GM20000 (cell line): ENCODE results near the gene COL9A2.

Experiments
- DNase-seq: peaks from one replicate; pipeline ENCODE4 v3.0.0; 2012; ENCODE audit warnings: low spot score
- TF ChIP-seq, protein P1 (sequence below): IDR thresholded peaks from 2 replicates; pipeline ENCODE4 v1.5.1; 2012; ENCODE audit warnings: mild to moderate bottlenecking, control low read depth; ENCODE audit errors: extremely low read depth, missing control alignments

The COL9A2 gene

DNA sequence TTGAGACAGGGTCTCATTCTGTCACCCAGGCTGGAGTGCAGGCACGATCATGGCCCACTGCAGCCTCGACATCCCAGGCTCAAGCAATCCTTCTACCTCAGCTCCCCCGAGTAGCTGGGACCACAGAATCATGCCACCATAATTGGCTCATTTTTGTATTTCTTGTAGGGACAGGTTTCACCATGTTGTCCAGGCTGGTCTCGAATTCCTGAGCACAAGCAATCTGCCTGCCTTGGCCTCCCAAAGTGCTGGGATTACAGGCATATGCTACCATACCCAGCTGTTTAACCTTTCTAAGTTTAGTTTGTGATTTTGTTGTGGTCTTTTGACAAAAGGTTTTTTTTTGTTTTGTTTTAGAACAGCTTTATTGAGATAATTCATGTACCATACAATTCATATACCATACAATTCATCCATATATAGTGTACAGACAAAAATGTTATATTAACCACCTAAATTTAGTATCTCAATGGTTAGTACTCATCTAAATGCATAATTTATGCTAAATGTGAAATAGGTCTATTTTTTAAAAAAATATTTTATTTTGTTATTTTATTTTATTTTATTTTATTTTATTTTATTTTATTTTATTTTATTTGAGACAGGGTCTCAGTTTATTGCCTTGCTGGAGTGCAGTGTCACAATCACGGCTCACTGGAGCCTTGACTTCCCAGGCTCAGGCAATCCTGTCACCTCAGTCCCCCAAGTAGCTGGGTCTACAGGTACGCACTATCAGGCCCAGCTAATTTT, 50.1 kb downstream of the COL9A2 start:
- no peak for DNase-seq
- TF ChIP-seq, protein P1, sequence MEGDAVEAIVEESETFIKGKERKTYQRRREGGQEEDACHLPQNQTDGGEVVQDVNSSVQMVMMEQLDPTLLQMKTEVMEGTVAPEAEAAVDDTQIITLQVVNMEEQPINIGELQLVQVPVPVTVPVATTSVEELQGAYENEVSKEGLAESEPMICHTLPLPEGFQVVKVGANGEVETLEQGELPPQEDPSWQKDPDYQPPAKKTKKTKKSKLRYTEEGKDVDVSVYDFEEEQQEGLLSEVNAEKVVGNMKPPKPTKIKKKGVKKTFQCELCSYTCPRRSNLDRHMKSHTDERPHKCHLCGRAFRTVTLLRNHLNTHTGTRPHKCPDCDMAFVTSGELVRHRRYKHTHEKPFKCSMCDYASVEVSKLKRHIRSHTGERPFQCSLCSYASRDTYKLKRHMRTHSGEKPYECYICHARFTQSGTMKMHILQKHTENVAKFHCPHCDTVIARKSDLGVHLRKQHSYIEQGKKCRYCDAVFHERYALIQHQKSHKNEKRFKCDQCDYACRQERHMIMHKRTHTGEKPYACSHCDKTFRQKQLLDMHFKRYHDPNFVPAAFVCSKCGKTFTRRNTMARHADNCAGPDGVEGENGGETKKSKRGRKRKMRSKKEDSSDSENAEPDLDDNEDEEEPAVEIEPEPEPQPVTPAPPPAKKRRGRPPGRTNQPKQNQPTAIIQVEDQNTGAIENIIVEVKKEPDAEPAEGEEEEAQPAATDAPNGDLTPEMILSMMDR, result no peak

DNA sequence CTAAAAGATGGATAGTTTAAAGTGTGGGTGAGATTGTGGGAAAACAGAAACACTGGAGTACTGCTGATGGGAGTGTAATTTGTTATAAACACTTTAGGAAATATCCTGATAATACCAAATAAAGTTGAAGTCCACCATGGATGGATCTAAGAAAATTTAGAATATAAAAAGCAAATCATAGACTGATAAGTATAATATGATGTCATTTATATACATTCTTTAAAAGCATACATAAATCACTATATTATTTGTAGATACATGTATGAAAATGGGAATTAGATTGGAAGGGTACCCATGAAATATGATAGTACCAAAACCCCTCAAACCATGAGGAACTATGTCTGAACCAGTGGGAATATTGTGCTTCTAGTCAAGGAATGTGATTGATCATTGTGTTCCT, 51.2 kb downstream of the COL9A2 start:
- no peak for DNase-seq

DNA sequence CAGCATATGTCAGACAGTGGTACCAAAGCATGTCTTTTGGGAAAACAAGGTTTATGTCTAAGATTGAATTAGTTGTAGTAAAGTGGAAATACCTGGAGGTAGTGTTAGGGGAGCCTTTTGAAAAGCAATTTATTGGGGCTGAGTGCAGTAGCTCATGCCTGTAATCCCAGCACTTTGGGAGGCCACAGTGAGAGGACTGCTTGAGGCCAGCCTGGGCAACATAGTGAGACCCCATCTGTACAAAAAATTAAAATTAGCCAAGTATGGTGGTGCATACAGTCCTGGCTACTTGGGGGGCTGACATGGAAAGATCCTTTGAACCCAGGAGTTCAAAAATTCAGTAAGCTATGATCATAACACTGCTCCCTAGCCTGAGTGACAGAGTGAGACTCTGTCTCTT, 51.8 kb downstream of the COL9A2 start:
- no peak for DNase-seq
- TF ChIP-seq, protein P1, result no peak

More for the DNA sequence above, 51.2 kb downstream of the COL9A2 start:
- TF ChIP-seq, protein P1, result no peak

DNA sequence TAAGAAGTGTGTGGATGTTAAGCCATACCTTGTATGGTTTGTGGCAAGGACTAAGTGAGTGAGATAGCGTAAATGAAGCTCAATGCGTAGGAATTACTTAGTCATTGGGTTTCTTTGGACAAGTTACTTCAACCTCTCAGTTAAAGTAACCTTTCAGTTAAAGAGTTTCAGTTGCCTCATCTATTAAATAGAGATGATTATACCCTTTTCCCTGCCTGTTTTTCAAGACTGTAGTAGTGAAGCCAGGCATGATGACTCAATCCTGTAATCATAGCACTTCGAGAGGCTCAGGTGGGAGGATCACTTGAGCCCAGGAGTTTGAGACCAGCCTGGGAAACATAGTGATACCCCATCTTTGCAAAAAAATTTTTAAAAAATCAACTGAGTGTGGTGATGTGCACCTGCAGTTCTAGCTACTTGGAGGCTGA, 52.7 kb downstream of the COL9A2 start:
- TF ChIP-seq, protein P1, result no peak
- DNase-seq, result no peak

DNA sequence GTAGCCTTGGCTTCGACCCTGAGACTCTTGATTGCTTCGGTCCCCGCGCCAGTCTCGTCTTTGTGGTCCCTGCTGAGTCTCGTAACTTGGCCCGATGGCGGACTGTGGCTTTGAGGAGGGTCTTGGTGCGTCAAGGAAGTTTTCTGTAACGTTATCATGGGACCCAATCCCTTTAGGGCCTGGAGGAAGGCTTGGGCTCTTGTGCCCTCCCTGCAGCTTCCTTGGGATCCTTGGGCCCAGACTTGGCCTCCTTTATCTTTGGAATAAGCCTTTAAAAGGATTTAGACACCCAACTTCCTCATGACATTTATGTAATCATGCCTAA, 58.7 kb downstream of the COL9A2 start:
- DNase-seq, result no peak
- TF ChIP-seq, protein P1, result no peak

DNA sequence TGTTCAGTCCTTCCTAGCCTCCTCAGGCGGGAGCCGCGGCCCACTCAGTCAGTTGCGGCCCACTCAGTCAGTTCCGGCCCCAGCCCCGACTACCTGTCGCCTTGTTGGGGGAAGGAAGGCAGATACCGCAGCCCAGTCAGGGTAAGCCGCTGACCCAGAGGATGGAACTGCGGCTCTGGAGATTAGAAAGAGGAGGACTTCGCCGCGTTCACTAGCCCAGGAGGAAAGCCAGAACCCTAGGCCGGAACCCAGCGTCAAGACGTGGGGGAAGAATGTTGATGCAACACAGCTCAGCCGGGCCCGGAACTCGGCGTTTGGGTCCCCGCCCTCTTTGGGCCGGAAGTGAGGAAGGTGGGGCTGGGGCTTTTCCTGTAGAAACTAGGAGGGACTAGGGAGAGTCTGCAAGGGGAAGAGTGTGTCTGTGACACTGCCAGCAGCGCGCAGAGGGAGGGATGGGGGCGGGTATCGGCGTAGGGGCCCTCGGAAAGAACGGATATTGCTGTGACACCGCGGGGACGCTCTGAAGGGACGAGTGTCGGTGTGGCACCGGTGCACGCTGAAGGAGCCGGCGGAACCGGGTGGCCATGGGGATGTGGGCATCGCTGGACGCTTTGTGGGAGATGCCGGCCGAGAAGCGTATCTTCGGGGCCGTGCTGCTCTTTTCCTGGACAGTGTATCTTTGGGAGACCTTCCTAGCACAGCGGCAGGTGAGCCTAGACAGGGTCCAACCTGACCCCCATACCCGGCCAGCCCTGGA, 59.2 kb downstream of the COL9A2 start, which contains the start of gene ZMPSTE24:
TSS of gene ZMPSTE24 (plus strand) at position 549 of the 757 bp plus-strand sequence. CDS start at position 585, 36 bp downstream.
- DNase-seq, result peak; percentile 84
- TF ChIP-seq, protein P1, result no peak

DNA sequence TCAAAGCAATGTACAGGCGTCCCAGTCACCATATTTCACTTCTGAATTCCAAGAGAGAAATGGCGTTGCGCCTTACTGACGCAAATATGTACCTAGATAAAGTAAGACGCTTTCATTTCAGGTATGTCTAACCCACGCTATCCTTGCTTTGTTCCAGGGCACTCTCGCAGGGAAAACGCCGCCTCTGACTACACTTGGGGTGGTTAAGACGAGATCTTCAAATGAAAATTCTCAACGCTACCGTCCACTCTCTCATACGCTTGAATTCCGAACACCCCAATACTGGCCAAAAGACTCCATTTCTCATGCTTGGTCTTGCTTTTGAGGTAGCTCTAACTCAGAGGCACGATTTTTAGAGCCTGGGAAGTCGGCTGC, 59.8 kb downstream of the COL9A2 start:
- TF ChIP-seq, protein P1, result no peak
- DNase-seq, result no peak
